Activated CD4-positive, alpha-beta T cell treated with anti-CD3 and anti-CD28 coated beads, Interleukin-2, amount 50 U/mL, for 16 hours (primary cell): ENCODE results near the gene SRMS.

Experiments used
- DNase-seq: peaks from one replicate; pipeline ENCODE4 v3.0.0-alpha.2; 2020

Gene SRMS

DNA sequence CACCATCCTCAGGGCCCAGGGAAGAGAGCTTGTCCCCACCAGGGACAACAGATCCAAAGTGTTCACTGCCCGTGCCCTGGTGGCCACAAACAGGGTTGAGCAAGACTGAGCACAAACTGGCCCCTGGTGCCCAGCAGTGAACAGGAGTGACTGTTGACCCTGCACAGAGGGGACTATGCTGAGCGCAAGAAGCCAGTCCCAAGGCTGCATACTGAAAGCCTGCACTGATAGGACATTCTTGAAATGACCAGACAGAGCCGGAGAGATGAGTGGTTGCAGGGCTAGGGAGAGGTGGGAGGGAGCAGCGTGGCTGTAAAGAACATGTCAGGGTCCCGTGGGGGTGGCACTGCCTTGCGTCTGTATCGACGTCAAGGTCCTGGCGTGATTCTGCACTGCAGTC is 3.5 kb upstream of the SRMS start:
- DNase-seq: no peak

DNA sequence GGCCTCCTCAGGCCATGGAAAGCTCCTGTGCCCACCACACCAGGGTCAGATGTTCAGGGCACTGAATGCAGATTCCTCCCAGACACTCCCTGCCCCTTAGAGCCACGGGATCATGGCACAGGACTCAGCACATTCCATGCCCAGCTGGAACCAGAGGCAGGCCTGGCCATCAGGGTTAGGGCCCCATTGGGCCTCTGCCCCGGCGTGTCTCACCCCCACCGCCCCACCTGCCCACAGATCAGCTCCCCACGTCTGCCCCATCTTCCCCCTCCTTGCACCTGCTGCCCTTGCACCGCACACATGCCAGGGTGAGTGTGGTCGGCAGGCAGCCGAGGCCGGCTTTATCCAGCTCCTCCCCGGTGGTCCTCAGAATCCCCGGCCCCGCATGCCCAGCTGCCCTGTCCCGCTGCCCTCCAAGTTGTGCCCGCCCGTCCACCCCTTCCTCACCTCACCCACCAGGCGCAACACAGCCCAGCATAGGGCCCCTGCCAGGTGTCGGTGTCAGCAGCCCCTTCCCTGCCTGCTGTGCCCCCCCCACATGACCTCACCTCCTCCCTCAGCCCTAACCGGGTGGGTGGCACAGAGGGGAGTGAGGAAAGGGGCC is 2.2 kb upstream of the SRMS start:
- no peak for DNase-seq

DNA sequence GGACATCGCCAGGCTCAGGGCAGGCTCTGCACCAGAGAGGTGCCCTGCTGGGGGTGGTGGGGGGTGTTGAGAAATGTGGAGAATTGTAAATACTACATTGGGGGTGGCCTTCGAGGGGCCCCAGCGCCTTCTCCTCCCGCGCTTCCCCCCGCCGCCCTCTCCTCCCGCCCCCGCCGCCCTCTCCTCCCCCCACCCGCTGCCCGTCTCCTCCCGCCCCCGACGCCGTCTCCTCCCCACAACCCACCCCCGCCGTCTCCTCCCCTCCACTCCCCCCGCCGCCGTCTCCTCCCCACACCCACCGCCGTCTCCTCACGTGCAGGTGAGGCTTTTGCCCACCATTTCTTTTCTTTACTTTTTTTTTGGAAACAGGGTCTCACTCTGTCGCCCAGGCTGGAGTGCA is 1.5 kb upstream of the SRMS start:
- no peak for DNase-seq

DNA sequence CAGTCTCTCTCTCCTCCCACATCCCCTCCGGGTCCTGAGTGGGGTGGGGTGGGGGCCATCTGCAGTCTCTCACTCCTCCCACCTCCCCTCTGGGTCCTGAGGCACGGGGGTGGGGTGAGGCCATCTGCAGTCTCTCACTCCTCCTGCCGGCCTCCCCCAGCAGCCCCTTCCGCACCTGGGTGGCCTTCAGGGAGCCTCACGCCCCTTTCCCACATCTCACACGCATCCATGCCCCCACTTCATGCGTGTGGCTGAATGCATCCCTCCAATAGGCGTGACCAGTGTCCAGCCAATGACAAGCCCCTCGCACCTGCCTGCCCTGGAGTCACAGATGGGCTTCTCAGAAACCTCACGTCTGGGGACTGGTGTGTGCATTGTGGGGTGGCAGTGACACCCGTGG is 993 bp upstream of the SRMS start:
- DNase-seq: no peak

DNA sequence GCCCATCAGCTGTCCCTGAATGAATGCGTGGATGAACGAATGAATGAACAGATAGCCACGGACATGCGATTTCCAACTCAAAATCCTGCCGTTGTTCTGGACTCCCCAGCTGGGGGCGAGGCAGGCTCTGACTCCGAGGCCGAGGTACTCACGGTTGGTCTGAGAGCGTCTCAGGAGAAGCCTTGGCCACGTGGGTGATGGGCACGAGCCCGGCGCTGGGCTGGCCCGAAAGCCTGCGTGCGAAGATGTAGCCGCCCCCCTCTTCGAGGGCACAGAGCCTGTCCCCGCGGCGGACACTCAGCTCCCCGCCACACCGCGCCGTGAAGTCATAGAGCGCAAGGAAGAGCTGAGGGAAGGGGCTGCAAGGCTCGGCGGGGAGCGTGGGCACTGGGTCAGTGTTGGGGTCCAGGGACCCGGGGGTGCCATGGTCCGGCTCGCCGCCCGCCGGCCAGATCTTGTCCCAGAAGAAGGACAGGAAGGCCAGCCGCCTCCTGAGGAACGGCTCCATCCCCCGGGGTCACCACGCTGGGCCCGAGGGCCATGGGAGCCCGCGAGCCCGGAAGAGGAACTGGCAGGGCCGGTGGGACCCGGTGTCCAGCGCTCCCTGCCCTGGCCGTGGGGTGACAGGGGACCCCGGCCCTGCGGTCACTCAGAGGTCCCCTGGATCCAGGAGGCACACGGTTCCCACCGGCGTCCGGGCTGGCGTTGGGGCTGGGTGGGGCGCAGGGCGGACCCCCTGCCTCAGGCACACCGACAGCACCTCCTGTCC is 409 bp downstream of the SRMS start:
- DNase-seq: no peak

DNA sequence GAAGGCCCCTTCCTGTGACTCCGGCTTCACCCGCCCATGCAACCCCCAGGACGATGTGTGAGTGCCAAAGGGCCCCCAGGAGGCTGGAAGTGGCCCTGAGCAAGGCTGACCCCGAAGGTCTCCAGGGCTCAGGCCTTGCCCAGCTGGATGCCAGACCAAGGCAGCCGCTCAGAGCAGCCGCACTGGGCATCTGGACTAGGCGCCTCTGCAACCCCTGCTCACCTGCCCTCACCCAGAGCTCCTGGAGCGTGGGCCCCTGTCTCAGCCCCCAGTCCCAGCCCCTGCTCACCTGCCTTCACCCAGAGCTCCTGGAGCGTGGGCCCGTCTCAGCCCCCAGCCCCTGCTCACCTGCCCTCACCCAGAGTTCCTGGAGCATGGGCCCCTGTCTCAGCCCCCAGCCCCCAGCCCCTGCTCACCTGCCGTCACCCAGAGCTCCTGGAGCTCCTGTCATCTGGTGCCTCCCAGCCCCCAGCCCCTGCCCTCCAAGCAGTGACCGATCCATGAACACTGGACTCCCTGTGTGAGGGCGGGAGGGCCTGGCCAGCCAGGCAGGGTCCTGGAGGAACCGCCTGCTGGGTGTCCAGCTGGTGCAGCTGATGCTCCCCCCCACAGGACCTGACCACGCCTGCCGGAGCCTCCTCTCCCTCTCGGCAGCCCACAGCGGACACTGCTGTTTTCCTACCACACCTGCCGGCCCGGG is 1.1 kb downstream of the SRMS start:
- no peak for DNase-seq

DNA sequence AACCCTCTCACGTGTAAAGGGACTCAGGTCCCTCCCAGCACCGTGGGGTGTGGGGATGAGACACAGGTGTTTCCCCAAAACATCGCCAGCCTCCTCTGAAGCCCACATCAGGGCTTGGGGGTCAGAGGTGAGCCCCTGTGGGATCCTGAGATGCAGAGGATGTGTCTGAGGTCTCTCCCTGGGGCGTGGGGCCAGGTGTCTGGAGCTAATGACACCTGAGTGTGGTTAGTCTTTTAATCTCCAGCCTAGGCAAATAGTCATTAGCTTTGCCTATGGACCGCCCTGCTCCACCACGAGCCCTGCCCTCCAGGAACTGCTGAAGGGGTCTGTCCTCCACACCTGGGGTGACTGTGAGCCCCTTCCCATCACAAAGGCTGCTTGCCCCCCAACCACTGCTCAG is 1.7 kb downstream of the SRMS start:
- DNase-seq: no peak

DNA sequence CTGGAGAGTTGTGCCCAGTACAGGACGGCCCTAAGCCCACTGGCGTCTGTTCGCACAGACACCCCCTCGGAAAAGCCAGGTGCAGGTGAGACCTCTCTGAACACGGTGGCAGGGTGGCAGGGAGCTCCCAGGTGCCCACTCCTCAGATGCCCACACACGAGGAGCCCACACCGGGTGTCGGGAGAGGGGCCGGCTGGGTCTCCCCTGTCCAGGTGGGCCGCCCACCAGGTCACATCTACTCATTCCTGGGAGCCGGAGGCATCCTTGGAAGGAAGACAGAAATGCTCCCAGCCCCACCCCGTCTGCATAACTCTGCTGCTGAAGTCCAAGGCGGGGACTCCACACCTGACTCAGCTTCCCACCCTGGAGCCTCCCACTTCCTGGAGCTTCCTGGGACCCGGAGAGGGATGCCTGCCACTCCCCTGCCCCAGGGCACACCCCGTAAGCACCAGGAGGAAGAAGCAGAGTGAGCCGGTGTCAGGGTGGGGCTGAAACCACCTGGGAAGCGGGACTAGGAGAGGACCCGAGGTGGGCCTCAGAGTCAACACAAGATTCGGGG is 2.5 kb downstream of the SRMS start:
- no peak for DNase-seq

DNA sequence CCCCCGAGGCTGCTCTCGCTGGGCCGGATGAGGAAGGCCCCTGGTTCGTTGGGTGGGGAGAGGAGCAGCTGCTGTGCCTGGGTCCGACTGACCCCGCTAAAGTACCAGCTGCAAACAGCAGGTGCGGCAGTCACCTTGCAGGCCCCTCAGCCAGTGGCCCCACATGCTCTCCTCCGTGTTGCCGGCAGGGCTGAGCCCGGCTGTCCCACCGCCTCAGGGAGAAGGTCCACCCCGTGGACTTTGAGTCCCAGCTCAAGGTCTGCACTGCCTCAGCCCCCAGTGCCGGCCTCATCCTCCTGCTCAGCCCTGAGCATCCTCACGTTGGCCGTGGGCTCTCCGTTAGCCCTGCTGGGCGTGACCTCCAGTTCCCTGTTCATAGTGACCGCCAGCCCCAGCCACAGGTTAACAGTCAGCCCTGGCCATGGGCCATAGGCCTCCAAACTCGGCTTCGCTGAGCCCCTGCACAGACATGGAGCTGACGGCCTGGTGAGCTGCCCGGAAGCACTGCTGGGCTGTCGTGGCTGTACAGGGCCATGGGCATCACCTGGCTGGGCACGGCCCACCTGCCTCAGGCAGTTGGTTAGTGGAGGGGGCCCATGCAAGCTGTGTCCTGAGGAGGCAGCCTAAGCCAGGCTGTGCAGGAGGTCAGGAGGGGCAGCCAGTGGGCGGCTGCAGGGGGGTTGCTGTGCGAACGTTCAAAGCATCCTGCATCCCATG is 3.1 kb downstream of the SRMS start:
- DNase-seq: no peak

DNA sequence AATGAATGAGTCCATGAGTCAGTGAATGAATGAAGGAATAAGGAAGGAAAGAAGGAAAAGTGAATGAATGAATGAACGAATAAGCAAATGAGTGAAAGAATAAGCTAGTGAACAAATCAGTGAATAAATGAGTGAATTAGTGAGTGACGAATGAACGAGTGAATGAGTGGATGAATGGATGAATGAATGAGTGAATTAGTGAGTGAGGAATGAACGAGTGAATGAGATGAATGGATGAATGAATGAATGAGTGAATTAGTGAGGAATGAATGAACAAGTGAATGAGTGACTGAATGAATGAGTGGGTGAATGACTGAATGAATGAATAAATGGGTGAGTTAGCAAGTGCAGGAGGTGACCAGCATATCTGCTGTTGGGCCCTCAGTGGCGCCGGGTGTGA is 3.8 kb downstream of the SRMS start:
- no peak for DNase-seq

DNA sequence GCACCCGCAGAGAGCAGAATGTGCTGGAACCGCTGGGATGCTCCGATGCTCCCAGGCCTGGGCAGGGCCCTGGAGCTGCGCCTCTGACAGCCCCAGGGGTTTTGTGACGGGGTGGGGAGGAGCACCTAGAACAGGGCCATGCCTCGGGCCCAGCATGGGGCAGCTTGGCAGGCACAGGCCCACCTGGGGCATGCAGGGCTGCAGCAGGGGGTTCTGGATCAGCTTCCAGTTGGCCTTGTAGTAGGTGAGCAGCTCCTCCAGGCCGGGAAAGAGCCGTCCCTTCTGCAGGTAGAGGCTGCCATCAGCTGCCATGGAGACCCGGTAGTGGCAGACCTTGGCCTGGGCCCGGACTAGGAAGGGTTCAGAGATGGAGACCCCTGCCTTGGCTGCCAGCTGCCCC is 4.4 kb downstream of the SRMS start:
- no peak for DNase-seq

DNA sequence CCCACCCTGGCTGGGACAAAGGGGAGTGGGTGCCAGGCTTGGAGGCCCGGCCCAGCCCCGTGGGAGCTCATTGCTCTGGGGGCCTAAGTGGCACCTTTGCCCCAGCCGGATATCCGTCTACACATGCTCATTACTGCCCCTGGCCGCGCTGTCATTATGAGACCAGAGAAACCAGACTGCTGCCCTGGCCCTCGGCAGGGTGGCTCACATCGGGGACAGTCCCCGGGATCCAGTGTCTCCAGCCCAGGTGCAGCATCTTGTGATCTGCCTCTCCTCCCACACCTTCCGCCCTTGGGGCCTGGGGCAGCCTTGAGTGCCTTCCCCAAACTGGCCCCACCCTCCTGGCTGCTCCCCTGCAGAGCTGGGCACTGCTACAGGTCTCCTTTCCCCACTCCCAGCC is 4.9 kb downstream of the SRMS start:
- no peak for DNase-seq

DNA sequence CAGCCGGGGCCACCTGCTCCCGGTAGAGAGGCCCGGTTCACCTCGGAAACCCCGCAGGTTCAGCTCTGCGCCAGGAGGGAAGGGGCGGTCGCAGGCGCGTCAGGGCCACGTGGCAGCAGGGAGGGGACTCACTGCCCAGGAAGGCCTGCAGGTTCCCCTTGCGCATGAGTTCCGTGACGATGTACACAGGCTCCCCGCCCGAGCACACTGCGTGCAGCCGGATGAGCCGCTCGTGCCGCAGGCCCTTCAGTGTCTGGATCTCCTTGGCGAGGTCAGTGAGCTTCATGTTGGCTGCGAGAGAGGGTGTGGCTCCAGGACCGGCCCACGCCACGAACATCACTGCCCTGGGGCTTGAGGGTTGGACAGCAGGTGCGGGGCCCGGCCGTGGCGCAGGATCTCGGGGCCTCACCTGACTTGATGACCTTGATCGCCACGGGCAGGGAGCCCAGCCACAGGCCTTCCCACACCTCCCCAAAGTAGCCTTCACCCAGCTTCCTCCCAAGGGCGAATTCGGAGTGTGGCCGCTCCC is 5.5 kb downstream of the SRMS start:
- no peak for DNase-seq

DNA sequence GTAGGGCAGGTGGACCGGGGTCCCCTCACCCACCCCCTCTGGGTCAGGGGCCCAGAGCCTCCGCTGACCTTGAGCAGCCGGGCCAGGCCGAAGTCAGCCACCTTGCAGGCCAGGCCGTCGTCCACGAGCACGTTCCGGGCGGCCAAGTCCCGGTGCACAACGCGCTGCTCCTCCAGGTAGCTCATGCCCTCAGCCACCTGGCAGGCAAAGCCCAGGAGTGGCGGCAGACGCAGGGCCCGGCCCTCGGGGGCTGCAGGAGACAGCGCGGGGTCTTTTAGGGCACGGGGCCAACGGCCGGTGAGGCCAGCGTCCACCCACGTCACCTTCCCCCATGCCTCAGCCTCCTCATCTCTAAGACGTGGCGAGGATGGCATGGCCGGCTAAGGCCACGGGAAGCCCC is 6.2 kb downstream of the SRMS start:
- no peak for DNase-seq

DNA sequence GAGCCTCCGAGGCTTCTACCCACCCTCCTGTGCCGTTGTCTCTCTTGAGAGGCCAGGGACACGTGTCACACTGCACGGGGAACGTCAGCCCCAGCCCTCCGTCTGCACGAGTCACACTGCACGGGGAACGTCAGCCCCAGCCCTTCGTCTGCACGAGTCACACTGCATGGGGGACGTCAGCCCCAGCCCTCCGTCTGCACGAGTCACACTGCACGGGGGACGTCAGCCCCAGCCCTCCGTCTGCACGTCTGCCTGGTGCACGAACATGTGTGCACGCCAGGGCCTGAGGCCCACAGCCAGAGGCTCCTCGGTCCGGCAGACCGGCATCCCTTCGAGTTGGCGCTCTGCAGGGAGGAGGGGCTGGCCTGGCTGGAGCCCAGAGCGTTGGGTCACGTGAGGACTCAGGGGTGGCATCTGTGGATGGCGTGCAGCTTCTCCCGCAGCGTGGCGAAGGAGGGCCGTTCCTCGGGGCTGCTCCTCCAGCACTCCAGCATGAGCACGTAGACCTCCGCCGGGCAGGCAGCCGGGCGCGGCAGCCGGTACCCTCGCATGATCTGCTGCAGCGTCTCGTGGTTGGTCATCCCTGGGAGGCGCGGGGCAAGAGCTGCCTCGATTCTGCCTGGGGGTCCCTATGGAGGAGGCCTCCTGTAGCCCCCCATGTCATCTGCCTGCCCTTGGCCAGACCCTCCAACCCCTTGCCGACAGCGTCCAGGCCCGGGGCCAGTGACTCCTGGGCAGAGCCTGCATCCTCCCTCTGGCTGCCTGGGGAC is 6.9 kb downstream of the SRMS start:
- no peak for DNase-seq

DNA sequence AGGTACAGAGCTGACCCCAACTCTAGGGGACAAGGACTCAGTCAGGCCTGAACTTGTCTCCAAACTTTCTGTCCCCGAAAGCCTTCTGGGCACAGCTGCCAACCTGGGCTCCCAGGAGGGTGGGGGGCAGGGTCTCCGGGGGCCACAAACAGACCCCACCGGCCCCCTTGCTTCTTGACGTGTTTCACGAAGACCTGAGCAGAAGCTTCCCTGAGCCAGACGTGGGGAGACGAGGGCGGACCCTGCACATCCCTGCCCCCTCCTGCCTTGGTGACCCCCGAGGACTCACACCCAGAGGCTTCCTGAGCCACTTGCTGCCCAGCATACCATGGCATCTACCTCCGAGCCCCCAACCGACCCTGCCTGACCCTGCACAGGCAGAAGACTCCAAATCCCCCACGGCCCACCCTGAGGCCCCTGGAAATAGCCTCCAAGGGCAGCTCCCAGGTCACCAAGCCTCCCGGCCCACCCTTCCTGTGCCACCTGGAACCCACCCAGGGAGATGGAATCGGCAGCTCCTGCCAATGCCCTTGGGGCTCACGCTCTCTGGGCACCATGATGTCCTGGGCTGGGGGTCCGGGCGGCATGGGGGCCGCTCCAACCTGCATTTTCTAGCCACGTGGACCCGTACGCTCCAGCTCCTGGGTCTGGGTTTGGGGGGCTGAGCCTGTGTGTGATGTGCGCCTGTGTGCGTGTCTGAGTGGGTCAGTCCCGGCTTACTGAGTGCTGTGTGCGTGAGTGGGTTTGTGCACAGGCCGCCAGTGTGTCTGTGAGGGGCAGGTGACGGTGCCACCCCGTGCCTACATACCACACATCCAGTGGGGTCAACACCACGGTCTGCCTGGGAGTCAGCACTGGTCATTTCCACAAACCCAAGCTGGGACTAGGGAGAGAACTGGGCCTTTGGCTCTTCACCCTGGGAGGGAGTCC is 7.8 kb downstream of the SRMS start:
- DNase-seq: no peak

DNA sequence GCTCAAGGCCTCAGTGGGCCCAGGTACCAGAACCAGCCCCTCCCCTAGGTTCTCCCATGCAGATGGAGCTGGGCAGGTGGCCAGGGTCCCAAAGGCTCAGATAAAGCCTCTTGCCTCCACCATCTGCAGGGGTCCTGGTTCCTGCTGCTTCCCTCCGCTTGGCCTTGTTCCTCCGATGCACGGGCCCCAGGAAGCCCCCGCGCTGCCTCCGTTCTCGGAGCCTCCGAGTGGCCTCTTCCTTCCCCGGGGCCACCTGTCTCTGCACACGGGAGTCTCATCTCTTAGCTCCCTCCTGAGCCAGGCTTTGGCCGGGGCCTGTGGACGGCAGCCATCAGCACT is 8.5 kb downstream of the SRMS start:
- no peak for DNase-seq

DNA sequence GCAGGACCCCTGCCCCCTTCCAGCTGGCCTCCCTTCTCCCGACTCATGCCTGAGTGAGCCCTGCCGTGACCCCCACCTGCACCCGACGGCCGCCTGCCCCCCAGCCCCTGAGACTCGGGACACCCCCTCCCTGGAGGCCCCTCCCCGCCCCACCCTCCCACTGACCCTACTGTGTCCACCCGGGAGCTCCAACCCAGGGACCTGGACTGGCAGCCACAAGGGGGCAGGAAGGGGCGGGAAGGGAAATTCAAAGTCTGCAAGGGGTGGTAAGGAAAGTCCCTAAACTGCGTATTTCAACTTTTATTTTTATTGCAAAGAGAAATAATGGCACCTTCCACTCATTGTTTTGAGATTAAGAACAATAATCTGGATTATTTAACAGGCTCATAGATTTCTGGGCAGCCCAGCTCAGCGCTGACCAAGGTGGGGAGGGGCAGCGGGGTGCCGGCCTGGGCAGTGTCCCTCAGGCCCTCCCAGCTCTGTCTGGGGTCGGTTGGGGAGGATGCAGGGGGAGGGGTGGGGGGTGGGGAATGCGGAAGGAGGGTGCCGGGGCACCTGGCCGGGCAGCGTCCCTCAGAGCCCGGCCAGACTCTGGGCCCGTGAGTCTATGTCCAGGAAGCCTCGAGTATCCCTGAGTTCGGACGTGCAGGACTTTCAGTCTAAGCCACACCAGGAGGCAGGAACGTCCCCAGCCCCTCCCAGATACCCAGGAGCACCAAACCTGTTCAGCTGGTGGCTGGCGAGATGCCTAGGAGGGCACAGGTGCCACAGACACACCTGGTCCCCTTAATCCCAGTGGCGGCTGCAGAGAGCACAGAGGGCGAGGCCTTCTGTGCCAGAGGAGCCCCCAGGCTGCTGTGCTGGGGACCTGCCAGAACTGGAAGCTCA is 9.1 kb downstream of the SRMS start:
- DNase-seq: peak; percentile 16

DNA sequence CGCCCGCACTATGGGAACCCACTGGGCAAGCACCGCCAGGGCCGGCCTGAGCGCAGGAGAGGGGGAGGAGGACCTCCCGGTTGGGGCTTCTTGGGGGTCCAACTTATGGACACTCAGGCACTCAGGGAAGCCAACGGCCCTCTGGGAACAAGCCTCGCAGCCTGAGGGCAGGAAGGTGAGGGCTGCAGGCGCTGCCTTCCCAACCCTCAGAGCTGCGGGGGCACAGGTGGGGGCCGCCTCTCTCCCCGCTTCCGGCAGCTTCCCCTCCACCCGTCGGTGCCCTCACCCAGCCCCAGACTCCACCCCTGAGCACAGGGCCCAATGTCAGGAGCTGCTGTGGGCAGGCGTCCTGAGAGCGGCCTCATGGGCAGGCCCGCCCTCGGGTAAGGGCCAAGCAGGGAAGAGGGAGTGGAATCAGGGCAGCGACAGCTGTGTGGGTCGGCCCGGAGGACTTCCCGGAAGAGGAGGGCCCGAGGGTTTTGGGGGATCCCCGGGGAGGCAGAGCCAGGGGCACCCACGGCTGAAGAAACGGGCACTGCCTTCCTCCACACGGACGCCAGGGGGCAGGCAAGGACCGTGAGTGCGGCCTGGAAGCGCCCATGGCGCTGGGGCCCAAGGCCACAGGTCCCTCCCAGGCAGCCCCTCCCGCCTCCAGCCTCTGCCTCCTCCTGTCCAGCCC is 9.9 kb downstream of the SRMS start:
- peak; percentile 98 for DNase-seq
